Tibial nerve (tissue), 3 donors: Measurements from ENCODE around the gene GABRG3.

Source experiments
- CTCF ChIP-seq, 5 experiments: fragments of 200-600 bp in 3 of 5; fragments of 450-650 bp in 2 of 5; sonication (generic) in 3 of 5; IDR thresholded peaks; one replicate each; pipeline ENCODE4 v1.5.1; 2016 to 2019; ENCODE audit warnings: antibody characterized with exemption in 5 of 5, mild to moderate bottlenecking in 3 of 5, moderate library complexity in 2 of 5
- POLR2A ChIP-seq, 2 donors: fragments of 450-650 bp; IDR thresholded peaks; one replicate each; pipeline ENCODE4 v1.6.1; 2017; ENCODE audit warnings: antibody characterized with exemption in 2 of 2, mild to moderate bottlenecking in 2 of 2, moderate library complexity in 2 of 2

GRCh38 chr15:27042230-27042629 lies 71.2 kb downstream of the GABRG3 start:
- TF ChIP-seq CTCF (IDR thresholded peaks at IDR 0.05): no peak
- no peak for TF ChIP-seq POLR2A (IDR thresholded peaks at IDR 0.05)
